ENCODE measurements around the gene LYST.
A peak's percentile ranks its signal among the peaks of the same experiment; 100 is the strongest.

The LYST gene

GRCh38 chr1:235902677-235903542 lies 36.2 kb upstream of the LYST start:
- peak in 1 of 2 experiments; percentile 60 for DNase-seq (ENCODE audit: low read depth in 1 of 2, low spot score in 1 of 2)

GRCh38 chr1:235901461-235901860 lies 34.8 kb upstream of the LYST start:
- in situ Hi-C loops (cut with HindIII; ENCODE audit: low pct_unique_long_range_greater_than_20kb, low sequenced_read_pairs): no loop called here
- no peak for DNase-seq (ENCODE audit: low read depth in 1 of 2, low spot score in 1 of 2)
- no peak for TF ChIP-seq JUND (IDR thresholded peaks at IDR 0.05; ENCODE audit: low read depth)

More at GRCh38 chr1:235902677-235903542, 36.2 kb upstream of the LYST start:
- TF ChIP-seq JUND (IDR thresholded peaks at IDR 0.05; ENCODE audit: low read depth): peak; percentile 34; the same call in 1 of the 2 replicates
- in situ Hi-C loops (cut with HindIII; ENCODE audit: low pct_unique_long_range_greater_than_20kb, low sequenced_read_pairs): no loop called here

GRCh38 chr1:235898126-235898525 lies 31.4 kb upstream of the LYST start:
- TF ChIP-seq JUND (IDR thresholded peaks at IDR 0.05; ENCODE audit: low read depth): no peak
- in situ Hi-C loops (cut with HindIII; ENCODE audit: low pct_unique_long_range_greater_than_20kb, low sequenced_read_pairs): no loop called here
- DNase-seq (ENCODE audit: low read depth in 1 of 2, low spot score in 1 of 2): peak in 1 of 2 experiments; percentile 82

- in situ Hi-C loops (cut with HindIII; ENCODE audit: low pct_unique_long_range_greater_than_20kb, low sequenced_read_pairs): no loop called here
- no peak for DNase-seq (ENCODE audit: low read depth in 1 of 2, low spot score in 1 of 2)
- TF ChIP-seq JUND (IDR thresholded peaks at IDR 0.05; ENCODE audit: low read depth): no peak
Measured at GRCh38 chr1:235893840-235894239, 27.1 kb upstream of the LYST start.

- DNase-seq (ENCODE audit: low read depth in 1 of 2, low spot score in 1 of 2): no peak
- TF ChIP-seq JUND (IDR thresholded peaks at IDR 0.05; ENCODE audit: low read depth): no peak
- in situ Hi-C loops (cut with HindIII; ENCODE audit: low pct_unique_long_range_greater_than_20kb, low sequenced_read_pairs): no loop called here
Measured at GRCh38 chr1:235892734-235893413, 26.2 kb upstream of the LYST start.

GRCh38 chr1:235892202-235892601 lies 25.5 kb upstream of the LYST start:
- no peak for TF ChIP-seq JUND (IDR thresholded peaks at IDR 0.05; ENCODE audit: low read depth)
- no peak for DNase-seq (ENCODE audit: low read depth in 1 of 2, low spot score in 1 of 2)
- in situ Hi-C loops (cut with HindIII; ENCODE audit: low pct_unique_long_range_greater_than_20kb, low sequenced_read_pairs): no loop called here

GRCh38 chr1:235888119-235888643 lies 21.5 kb upstream of the LYST start:
- in situ Hi-C loops (cut with HindIII; ENCODE audit: low pct_unique_long_range_greater_than_20kb, low sequenced_read_pairs): no loop called here
- no peak for TF ChIP-seq JUND (IDR thresholded peaks at IDR 0.05; ENCODE audit: low read depth)
- no peak for DNase-seq (ENCODE audit: low read depth in 1 of 2, low spot score in 1 of 2)

- DNase-seq (ENCODE audit: low read depth in 1 of 2, low spot score in 1 of 2): no peak
- in situ Hi-C loops (cut with HindIII; ENCODE audit: low pct_unique_long_range_greater_than_20kb, low sequenced_read_pairs): no loop called here
- no peak for TF ChIP-seq JUND (IDR thresholded peaks at IDR 0.05; ENCODE audit: low read depth)
Measured at GRCh38 chr1:235887676-235888075, 21.0 kb upstream of the LYST start.

- no peak for DNase-seq (ENCODE audit: low read depth in 1 of 2, low spot score in 1 of 2)
- TF ChIP-seq JUND (IDR thresholded peaks at IDR 0.05; ENCODE audit: low read depth): no peak
- in situ Hi-C loops (cut with HindIII; ENCODE audit: low pct_unique_long_range_greater_than_20kb, low sequenced_read_pairs): no loop called here
Measured at GRCh38 chr1:235885655-235886262, 19.1 kb upstream of the LYST start.

GRCh38 chr1:235883261-235883927 lies 16.7 kb upstream of the LYST start:
- DNase-seq (ENCODE audit: low read depth in 1 of 2, low spot score in 1 of 2): peak in 1 of 2 experiments; percentile 76
- TF ChIP-seq JUND (IDR thresholded peaks at IDR 0.05; ENCODE audit: low read depth): no peak
- in situ Hi-C loops (cut with HindIII; ENCODE audit: low pct_unique_long_range_greater_than_20kb, low sequenced_read_pairs): no loop called here

- in situ Hi-C loops (cut with HindIII; ENCODE audit: low pct_unique_long_range_greater_than_20kb, low sequenced_read_pairs): no loop called here
- peak in 1 of 2 experiments; percentile 54 for DNase-seq (ENCODE audit: low read depth in 1 of 2, low spot score in 1 of 2)
- TF ChIP-seq JUND (IDR thresholded peaks at IDR 0.05; ENCODE audit: low read depth): no peak
Measured at GRCh38 chr1:235882816-235883215, 16.1 kb upstream of the LYST start.

Data from T47D (cell line).